ENCODE results near the gene SCGB2B2.
"Not testable (repeated sequence)": the region's sequence is repeated elsewhere in the genome, so short reads cannot be mapped to it uniquely, and the experiment has no call there.

SCGB2B2 gene

GRCh38 chr19:34676697-34677385 is at the start of gene SCGB2B2:
TSS of gene SCGB2B2 (minus strand) at chr19:34677159. CDS start at chr19:34594563, 82,596 bp downstream.
- peak; percentile 37 for DNase-seq (ENCODE audit: low spot score)

GRCh38 chr19:34725400-34725799 is 48.4 kb upstream of the SCGB2B2 start:
- DNase-seq (ENCODE audit: low spot score), result no peak

GRCh38 chr19:34722353-34722752 is 45.4 kb upstream of the SCGB2B2 start:
- no peak for DNase-seq (ENCODE audit: low spot score)

GRCh38 chr19:34715357-34715756 is 38.4 kb upstream of the SCGB2B2 start:
- DNase-seq (ENCODE audit: low spot score), result no peak

- no peak for DNase-seq (ENCODE audit: low spot score)
Measured at GRCh38 chr19:34713262-34713637, 36.3 kb upstream of the SCGB2B2 start.

- DNase-seq (ENCODE audit: low spot score), result peak; percentile 42
Measured at GRCh38 chr19:34712395-34713261, 35.7 kb upstream of the SCGB2B2 start.

- DNase-seq (ENCODE audit: low spot score), result no peak
Measured at GRCh38 chr19:34711890-34712289, 34.9 kb upstream of the SCGB2B2 start.

- no peak for DNase-seq (ENCODE audit: low spot score)
Measured at GRCh38 chr19:34707661-34708060, 30.7 kb upstream of the SCGB2B2 start.

- no peak for DNase-seq (ENCODE audit: low spot score)
Measured at GRCh38 chr19:34692549-34692948, 15.6 kb upstream of the SCGB2B2 start.

- no peak for DNase-seq (ENCODE audit: low spot score)
Measured at GRCh38 chr19:34690372-34690771, 13.4 kb upstream of the SCGB2B2 start.

- no peak for DNase-seq (ENCODE audit: low spot score)
Measured at GRCh38 chr19:34688592-34688991, 11.6 kb upstream of the SCGB2B2 start.

- DNase-seq (ENCODE audit: low spot score), result no peak
Measured at GRCh38 chr19:34687348-34687747, 10.4 kb upstream of the SCGB2B2 start.

GRCh38 chr19:34686455-34686854 is 9.5 kb upstream of the SCGB2B2 start:
- no peak for DNase-seq (ENCODE audit: low spot score)

GRCh38 chr19:34685266-34685665 is 8.3 kb upstream of the SCGB2B2 start:
- not testable (repeated sequence) for DNase-seq (ENCODE audit: low spot score)

GRCh38 chr19:34681478-34681877 is 4.5 kb upstream of the SCGB2B2 start:
- DNase-seq (ENCODE audit: low spot score), result no peak

GRCh38 chr19:34678421-34678820 is 1.5 kb upstream of the SCGB2B2 start:
- no peak for DNase-seq (ENCODE audit: low spot score)

GRCh38 chr19:34678085-34678412 is 1.1 kb upstream of the SCGB2B2 start:
- no peak for DNase-seq (ENCODE audit: low spot score)

- peak; percentile 90 for DNase-seq (ENCODE audit: low spot score)
Measured at GRCh38 chr19:34677386-34678084, 576 bp upstream of the SCGB2B2 start, which contains the start of gene ZNF302. TSS of gene ZNF302 (plus strand) at chr19:34677678. CDS start at chr19:34678805, 1,127 bp downstream.

- DNase-seq (ENCODE audit: low spot score), result no peak
Measured at GRCh38 chr19:34675919-34676318, 1.0 kb downstream of the SCGB2B2 start.

GRCh38 chr19:34675250-34675649 is 1.7 kb downstream of the SCGB2B2 start:
- DNase-seq (ENCODE audit: low spot score), result no peak

GRCh38 chr19:34673590-34673989 is 3.4 kb downstream of the SCGB2B2 start:
- no peak for DNase-seq (ENCODE audit: low spot score)

GRCh38 chr19:34671972-34672371 is 5.0 kb downstream of the SCGB2B2 start:
- no peak for DNase-seq (ENCODE audit: low spot score)

GRCh38 chr19:34669305-34669704 is 7.7 kb downstream of the SCGB2B2 start:
- DNase-seq (ENCODE audit: low spot score), result no peak

Data from HuH-7.5 (cell line).